HG03575 (cell line): Measurements from ENCODE around the gene ZBED4.

ENCODE experiments used
- ATAC-seq: cut with Tn5 transposase; IDR thresholded peaks from one replicate; pipeline ENCODE4 v1.9.1; 2021; ENCODE audit not compliant: unreplicated experiment, insufficient number of reproducible peaks, low FRiP score; ENCODE audit errors: extremely low read depth

The ZBED4 gene

DNA sequence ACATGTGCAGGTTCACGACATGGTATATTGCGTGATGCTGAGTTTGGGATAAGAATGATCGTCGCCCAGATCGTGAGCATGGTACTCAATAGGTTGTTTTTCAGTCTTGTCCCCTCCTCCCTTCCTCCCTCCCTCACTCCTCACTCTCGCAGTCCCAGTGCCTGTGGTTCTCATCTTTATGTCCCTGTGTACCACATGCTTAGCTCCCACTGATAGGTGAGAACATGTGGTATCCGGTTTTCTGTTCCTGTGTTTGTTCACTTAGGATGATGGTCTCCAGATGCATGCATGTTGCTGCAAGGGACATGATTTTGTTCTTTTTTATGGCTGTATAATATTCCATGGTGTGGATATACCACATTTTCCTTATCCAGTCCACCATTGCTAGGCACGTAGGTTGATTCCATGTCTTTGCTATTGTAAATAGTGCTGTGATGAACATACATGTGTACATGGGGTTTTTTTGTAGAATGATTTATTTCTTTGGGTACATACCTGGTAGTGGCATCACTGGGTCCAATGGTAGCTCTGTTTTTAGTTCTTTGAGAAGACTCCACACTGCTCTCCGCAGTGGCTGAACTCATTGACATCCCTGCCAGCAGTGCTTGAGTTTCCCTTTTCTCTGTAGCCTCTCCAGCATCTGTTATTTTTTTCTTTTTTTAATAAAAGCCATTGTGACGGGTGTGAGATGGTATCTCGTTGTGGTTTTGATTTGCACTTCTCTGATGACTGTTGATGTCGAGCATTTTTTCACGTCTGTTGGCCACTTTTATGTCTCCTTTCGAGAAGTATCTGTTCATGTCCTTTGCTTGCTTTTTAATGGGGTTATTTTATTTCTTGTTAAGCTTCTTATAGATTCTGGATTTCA lies 16.4 kb downstream of the ZBED4 start:
- no peak for ATAC-seq

GRCh38 chr22:49871482-49871881 lies 17.8 kb downstream of the ZBED4 start:
- no peak for ATAC-seq

DNA sequence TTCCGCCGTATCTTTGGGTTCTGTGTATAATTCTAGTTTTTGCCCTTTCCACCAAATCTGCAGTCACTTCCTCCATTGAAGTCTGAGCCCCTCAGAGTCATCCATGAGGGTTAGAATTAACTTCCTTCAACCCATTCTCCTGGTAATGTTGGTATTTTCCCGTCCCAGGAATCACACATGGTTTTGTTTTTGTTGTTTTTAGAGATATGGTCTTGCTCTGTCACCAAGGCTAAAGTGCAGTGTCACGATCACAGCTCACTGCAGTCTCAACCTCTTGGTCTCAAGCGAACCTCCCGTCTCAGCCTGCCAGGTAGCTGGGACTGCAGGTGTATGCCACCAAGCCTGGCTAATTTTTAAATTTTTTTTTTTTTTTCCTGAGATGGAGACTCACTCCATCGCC lies 18.7 kb downstream of the ZBED4 start:
- ATAC-seq: no peak

DNA sequence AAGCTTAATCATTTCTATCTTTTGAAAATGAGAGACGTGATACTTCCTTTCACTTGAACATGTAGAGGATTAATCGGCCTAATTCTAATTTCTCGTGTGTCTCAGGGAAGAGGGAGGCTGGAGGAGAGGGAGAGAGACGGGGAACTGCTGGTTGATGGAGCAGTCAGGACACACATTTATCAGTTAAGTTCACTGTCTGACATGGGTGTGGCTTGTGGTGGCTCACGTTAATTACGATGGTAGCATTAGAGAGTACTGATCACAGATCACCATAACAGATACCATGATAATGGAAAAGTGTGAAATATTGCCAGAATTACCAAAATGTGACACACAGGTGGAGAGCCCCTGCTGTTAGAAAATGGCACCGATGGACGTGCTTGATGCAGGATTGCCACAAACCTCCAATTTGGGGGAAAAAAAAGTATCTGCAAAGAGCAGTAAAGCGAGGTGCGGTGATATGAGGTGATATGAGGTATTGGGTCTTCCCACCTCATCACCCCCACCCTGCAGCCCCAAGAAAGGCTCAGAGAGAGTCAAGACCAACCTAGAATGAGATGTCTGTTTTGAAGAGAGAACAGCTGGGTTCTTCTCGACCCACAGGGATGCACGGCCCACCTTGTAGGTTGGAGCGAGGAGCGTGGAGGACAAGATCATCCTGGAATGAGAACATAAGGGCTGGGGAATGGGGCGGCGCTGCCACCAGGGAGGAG lies 19.7 kb downstream of the ZBED4 start:
- ATAC-seq: no peak

DNA sequence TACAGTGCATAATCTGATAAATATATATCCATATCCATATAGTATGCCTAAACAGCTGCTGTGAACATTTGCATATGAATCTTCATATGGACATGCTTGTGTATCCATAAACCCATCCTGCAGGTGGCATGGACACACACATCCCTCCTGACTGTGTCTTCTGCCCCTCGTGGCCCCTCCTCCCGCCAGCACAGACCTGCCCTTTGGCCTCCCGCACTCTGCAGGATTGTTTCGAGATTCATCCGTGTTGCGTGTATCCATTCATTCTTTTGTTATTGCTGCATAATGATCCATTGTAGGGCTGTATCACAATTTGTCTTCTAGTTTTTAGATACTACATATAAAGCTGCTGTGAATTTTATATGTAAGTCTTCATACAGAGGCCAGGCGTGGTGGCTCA lies 24.0 kb downstream of the ZBED4 start:
- ATAC-seq: no peak

- no peak for ATAC-seq
Observed at GRCh38 chr22:49878206-49878605, 24.6 kb downstream of the ZBED4 start.

DNA sequence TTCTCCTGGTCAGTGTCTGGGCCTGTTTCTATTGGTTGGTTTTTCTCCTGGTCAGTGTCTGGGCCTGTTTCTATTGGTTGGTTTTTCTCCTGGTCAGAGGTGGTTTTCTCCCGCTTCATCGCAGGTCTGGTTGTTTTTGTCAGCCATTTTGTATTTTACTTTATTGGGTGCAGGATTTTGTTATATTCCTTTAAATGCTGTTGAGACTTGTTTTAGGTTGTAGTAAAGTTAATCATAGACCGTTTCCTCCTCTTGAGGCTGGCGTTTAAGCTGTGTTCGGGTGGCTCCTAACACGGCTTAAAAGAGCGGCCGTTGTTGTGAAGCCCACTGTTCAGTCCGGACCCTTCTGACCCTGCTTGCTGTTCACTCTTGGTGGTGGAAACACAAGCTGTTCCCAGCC lies 26.2 kb downstream of the ZBED4 start:
- no peak for ATAC-seq

DNA sequence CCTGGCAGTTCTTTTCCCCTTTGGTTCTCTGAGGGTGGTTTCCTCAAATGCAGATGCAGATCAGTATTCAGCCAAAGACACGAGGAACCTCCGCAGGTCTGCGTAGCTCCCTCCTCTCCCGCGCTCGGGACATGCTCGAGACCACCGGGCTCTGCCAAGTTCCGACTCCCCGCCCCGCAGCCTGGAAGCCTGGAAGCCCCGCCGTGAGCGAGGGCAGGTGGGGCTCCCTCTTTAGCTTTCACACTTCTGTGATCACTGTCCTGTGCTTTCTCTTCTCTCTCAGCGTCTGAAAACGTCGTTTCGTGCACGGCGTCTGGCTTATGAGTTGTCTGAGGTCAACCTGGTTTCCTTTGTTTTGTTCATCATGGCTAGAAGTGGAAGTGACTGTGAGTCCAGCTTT lies 26.6 kb downstream of the ZBED4 start:
- no peak for ATAC-seq

- ATAC-seq: no peak
Observed at GRCh38 chr22:49881856-49882255, 28.2 kb downstream of the ZBED4 start.

DNA sequence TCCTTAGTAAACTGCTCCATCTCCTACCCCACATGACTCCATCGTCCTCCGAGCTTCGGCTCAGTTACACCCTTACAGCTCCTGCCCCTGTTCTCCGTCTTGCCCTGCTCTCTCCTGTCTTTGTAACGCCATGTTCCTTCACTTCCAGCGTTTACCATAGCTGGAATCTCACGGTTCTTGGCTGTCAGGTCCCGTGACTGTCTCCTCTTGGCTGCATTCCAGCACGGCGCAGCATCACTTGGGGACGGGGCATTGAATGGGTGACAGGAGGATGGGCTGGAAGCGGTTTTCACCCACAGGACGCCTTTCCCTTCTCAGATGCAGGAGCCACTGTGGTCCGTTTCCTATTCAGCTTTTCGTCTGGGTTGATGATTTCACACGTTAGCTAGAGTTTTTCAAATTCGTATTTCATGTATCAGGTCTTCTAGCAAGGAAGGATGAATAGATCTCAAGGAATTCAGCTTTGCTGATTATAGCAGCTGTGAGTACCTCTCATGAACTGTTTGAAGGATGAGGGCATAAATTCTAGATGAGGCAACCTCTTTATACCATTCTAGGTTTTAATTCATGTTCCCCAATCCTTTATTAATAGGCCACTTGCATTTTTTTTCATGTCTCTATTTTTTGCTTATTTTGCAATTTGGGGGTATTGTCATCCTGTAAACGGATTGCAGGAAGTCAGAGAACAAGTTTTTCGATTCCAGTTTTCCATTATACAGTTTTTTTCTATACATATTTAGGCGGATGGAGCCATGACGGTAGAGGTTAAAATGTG lies 29.1 kb downstream of the ZBED4 start:
- ATAC-seq: no peak

GRCh38 chr22:49883294-49883640 lies 29.6 kb downstream of the ZBED4 start:
- ATAC-seq: no peak

- no peak for ATAC-seq
Observed at GRCh38 chr22:49884075-49884474, 30.4 kb downstream of the ZBED4 start.

- no peak for ATAC-seq
Observed at GRCh38 chr22:49884503-49885260, 31.0 kb downstream of the ZBED4 start.

GRCh38 chr22:49885281-49885680 lies 31.6 kb downstream of the ZBED4 start:
- no peak for ATAC-seq

DNA sequence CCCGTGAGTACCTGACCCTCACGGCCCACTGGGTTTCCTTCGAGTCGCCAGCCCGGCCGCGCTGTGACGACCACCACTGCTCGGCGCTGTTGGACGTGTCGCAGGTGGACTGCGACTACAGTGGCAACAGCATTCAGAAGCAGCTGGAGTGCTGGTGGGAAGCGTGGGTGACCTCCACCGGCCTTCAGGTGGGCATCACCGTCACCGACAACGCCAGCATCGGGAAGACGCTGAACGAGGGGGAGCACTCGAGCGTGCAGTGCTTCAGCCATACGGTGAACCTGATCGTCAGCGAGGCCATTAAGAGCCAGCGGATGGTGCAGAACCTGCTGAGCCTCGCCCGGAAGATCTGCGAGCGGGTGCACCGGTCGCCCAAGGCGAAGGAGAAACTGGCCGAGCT lies 32.2 kb downstream of the ZBED4 start:
- ATAC-seq: no peak

GRCh38 chr22:49886346-49887063 lies 32.9 kb downstream of the ZBED4 start:
- ATAC-seq: no peak

DNA sequence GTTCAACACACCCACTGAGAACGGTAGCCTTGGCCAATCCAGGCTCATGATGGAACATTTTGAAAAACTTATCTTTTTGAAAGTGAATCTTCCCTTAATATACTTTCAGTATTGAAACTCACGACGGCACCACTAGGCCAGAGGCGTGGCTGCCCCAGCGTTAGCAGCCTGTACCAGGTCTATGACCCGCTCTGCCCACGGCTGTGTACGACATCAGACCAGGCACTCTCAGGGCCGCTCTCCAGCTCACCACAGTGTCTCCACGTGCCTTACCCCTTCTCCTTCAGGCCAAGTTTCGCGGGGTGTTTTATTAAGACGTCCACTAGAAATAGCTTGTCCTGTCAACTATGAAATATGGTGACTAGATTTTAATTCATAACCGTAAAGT lies 33.4 kb downstream of the ZBED4 start:
- no peak for ATAC-seq

- no peak for ATAC-seq
Observed at GRCh38 chr22:49887702-49888101, 34.1 kb downstream of the ZBED4 start.

GRCh38 chr22:49889071-49889470 lies 35.4 kb downstream of the ZBED4 start:
- no peak for ATAC-seq
